Measurements from ENCODE around the gene RAP2B. TPM values are rescaled to one million over a fixed set of nuclear protein-coding genes. Genes with fewer than 3 reads are reported as not detected.

Gene RAP2B
- polyA plus RNA-seq, 1 donor from 2014 or later: 3.9 TPM

GRCh38 chr3:153171256-153171655 lies 9.2 kb downstream of the RAP2B start:
- Histone ChIP-seq H2AFZ (ENCODE audit: low read depth, low read length) (no peak overlapping the region), H3K36me3 (ENCODE audit: insufficient read depth, low read length) (no peaks in the 10 kb centered on the region), H3K27me3 (ENCODE audit: insufficient read depth, low read depth, low read length) (no peaks in the 10 kb centered on the region), H3K27ac (ENCODE audit: low read length) (no peak overlapping the region), H3F3A (ENCODE audit: insufficient read depth, low read length, poor library complexity, severe bottlenecking) (no peaks in the 10 kb centered on the region), H3K4me2 (ENCODE audit: low read length) (no peak overlapping the region), H4K20me1 (ENCODE audit: insufficient read depth) (no peaks in the 10 kb centered on the region), H3K9ac (ENCODE audit: low read length) (no peak overlapping the region), H3K9me3 (ENCODE audit: low read length) (no peaks in the 10 kb centered on the region), H3K4me3 (ENCODE audit: low read length) (no peak overlapping the region), H3K9me2 (ENCODE audit: insufficient read depth, low read length) (no peaks in the 10 kb centered on the region), H3K79me2 (replicated peaks; ENCODE audit: insufficient read depth, low read length) (no peaks in the 10 kb centered on the region)
- no peak for TF ChIP-seq RAD21 (conservative IDR thresholded peaks at IDR 0.05)
- TF ChIP-seq POLR2AphosphoS5 (IDR thresholded peaks at IDR 0.05): no peak
- TF ChIP-seq REST (IDR thresholded peaks at IDR 0.05; ENCODE audit: borderline replicate concordance): no peak

GRCh38 chr3:153171918-153172317 lies 9.9 kb downstream of the RAP2B start:
- Histone ChIP-seq H3F3A (ENCODE audit: insufficient read depth, low read length, poor library complexity, severe bottlenecking) (no peaks in the 10 kb centered on the region), H3K4me3 (ENCODE audit: low read length) (no peak overlapping the region), H4K20me1 (ENCODE audit: insufficient read depth) (no peaks in the 10 kb centered on the region), H3K9ac (ENCODE audit: low read length) (no peak overlapping the region), H3K79me2 (replicated peaks; ENCODE audit: insufficient read depth, low read length) (no peaks in the 10 kb centered on the region), H3K4me2 (ENCODE audit: low read length) (no peak overlapping the region), H2AFZ (ENCODE audit: low read depth, low read length) (no peak overlapping the region), H3K27me3 (ENCODE audit: insufficient read depth, low read depth, low read length) (no peaks in the 10 kb centered on the region), H3K27ac (ENCODE audit: low read length) (no peak overlapping the region), H3K9me3 (ENCODE audit: low read length) (no peaks in the 10 kb centered on the region), H3K9me2 (ENCODE audit: insufficient read depth, low read length) (no peaks in the 10 kb centered on the region), H3K36me3 (ENCODE audit: insufficient read depth, low read length) (no peaks in the 10 kb centered on the region)
- TF ChIP-seq SMC3 (conservative IDR thresholded peaks at IDR 0.05; ENCODE audit: poor library complexity): no peak
- no peak for TF ChIP-seq EP300 (conservative IDR thresholded peaks at IDR 0.05; ENCODE audit: poor library complexity, severe bottlenecking)
- no peak for TF ChIP-seq REST (IDR thresholded peaks at IDR 0.05; ENCODE audit: borderline replicate concordance)
- TF ChIP-seq POLR2AphosphoS5 (IDR thresholded peaks at IDR 0.05): no peak
- TF ChIP-seq TAF1 (IDR thresholded peaks at IDR 0.05; ENCODE audit: low read depth): no peak
- TF ChIP-seq CTCF (IDR thresholded peaks at IDR 0.05; ENCODE audit: poor library complexity, severe bottlenecking): no peak

Data from neural cell (in vitro differentiated cells).